IMR-90 (cell line): ENCODE data around the gene FCSK. TPM values are rescaled to one million over a fixed set of nuclear protein-coding genes. Genes with fewer than 3 reads are reported as not detected.

Source experiments
- ATAC-seq: fragments of 200-7000 bp; cut with Tn5 transposase; 2 replicates; pipeline ENCODE4 v1.9.1; 2020; ENCODE audit warnings: low read depth, mild to moderate bottlenecking, moderate library complexity
- BruUV-seq: library from RNA; stranded (reverse); fragments of 400-500 nt; replicated peaks from 2 replicates; lab custom pipeline; 2021; lab: Mats Ljungman, UMichigan
- CTCF ChIA-PET: fragments of 300-600 bp; formaldehyde crosslinking; extraction: SDS; loops from one replicate; lab custom pipeline; 2021; ENCODE audit warnings: antibody characterized with exemption; lab: Yijun Ruan, JAX
- POLR2A ChIA-PET: fragments of 300-600 bp; sonication (Branson Sonifier 250); formaldehyde crosslinking; loops from one replicate; lab custom pipeline; 2022; ENCODE audit warnings: antibody characterized with exemption; ENCODE audit not compliant: unreplicated experiment; lab: Charles Lee
- DNase-seq: peaks from one replicate; pipeline ENCODE4 v3.0.0; 2013
- H2AFZ ChIP-seq: replicated peaks from 2 replicates; pipeline ENCODE3; 2013; ENCODE audit warnings: low read length, mild to moderate bottlenecking; ENCODE audit not compliant: poor library complexity
- H2AK5ac ChIP-seq: 2 replicates; pipeline ENCODE4 v1.6.1; 2013; ENCODE audit warnings: low read depth, low read length, inconsistent platforms
- H2AK9ac ChIP-seq: replicated peaks from 2 replicates; pipeline ENCODE3; 2013; ENCODE audit warnings: mild to moderate bottlenecking, low read depth, low read length, moderate library complexity; ENCODE audit not compliant: poor library complexity
- H2BK120ac ChIP-seq: 2 replicates; pipeline ENCODE4 v1.6.1; 2013; ENCODE audit warnings: low read depth, low read length, inconsistent platforms
- H2BK15ac ChIP-seq: 3 replicates; pipeline ENCODE4 v1.6.1; 2013; ENCODE audit warnings: low read depth, low read length, inconsistent platforms
- H2BK20ac ChIP-seq: 2 replicates; pipeline ENCODE4 v1.6.1; 2013; ENCODE audit warnings: low read depth, mild to moderate bottlenecking, inconsistent platforms, low read length, moderate library complexity
- H2BK5ac ChIP-seq: 2 replicates; pipeline ENCODE4 v1.6.1; 2013; ENCODE audit warnings: mild to moderate bottlenecking, low read depth, low read length, inconsistent platforms; ENCODE audit not compliant: poor library complexity, severe bottlenecking
- H3K14ac ChIP-seq: replicated peaks from 2 replicates; pipeline ENCODE4 v1.6.1; 2013; ENCODE audit warnings: low read depth, low read length, inconsistent platforms
- H3K18ac ChIP-seq: 2 replicates; pipeline ENCODE4 v1.6.1; 2013; ENCODE audit warnings: low read depth, low read length, control low read depth
- H3K23ac ChIP-seq: 2 replicates; pipeline ENCODE4 v1.6.1; 2013; ENCODE audit warnings: low read depth, low read length, inconsistent platforms
- H3K27ac ChIP-seq: 2 replicates; pipeline ENCODE4 v1.5.1; 2013; ENCODE audit warnings: mild to moderate bottlenecking, control low read depth, low read length; ENCODE audit not compliant: insufficient read depth
- H3K27me3 ChIP-seq: 2 replicates; pipeline ENCODE4 v1.6.1; 2013; ENCODE audit warnings: low read length; ENCODE audit not compliant: control insufficient read depth, insufficient read depth
- H3K36me3 ChIP-seq: 2 replicates; pipeline ENCODE4 v1.6.1; 2013; ENCODE audit warnings: low read length, mixed read lengths; ENCODE audit not compliant: control insufficient read depth, insufficient read depth
- H3K4ac ChIP-seq: 2 replicates; pipeline ENCODE4 v1.6.1; 2013; ENCODE audit warnings: low read depth, low read length, inconsistent platforms
- H3K4me1 ChIP-seq: 2 replicates; pipeline ENCODE4 v1.6.1; 2013; ENCODE audit warnings: low read length, mixed read lengths; ENCODE audit not compliant: control insufficient read depth, insufficient read depth
- H3K4me2 ChIP-seq: 2 replicates; pipeline ENCODE4 v1.6.1; 2013; ENCODE audit warnings: low read depth, mild to moderate bottlenecking, control low read depth, low read length, moderate library complexity
- H3K4me3 ChIP-seq: 2 replicates; pipeline ENCODE4 v1.5.1; 2013; ENCODE audit warnings: low read depth, mild to moderate bottlenecking, control low read depth, low read length, moderate library complexity; ENCODE audit not compliant: insufficient read depth
- H3K56ac ChIP-seq: 2 replicates; pipeline ENCODE4 v1.6.1; 2013; ENCODE audit warnings: low read length, inconsistent platforms; ENCODE audit not compliant: insufficient read depth; ENCODE audit errors: extremely low read depth
- H3K79me1 ChIP-seq, 2 experiments: 2 replicates each; pipeline ENCODE4 v1.6.1; 2013; ENCODE audit warnings: low read length in 2 of 2, inconsistent platforms in 1 of 2, low read depth in 1 of 2
- H3K9ac ChIP-seq: 2 replicates; pipeline ENCODE4 v1.6.1; 2013; ENCODE audit warnings: low read depth, low read length, control low read depth
- H3K9me1 ChIP-seq: 2 replicates; pipeline ENCODE4 v1.6.1; 2013; ENCODE audit warnings: low read length, inconsistent platforms; ENCODE audit not compliant: insufficient read depth
- H3K9me3 ChIP-seq: 2 replicates; pipeline ENCODE4 v1.6.1; 2013; ENCODE audit warnings: low read length; ENCODE audit not compliant: control insufficient read depth, insufficient read depth
- H4K20me1 ChIP-seq: 2 replicates; pipeline ENCODE4 v1.6.1; 2013; ENCODE audit warnings: low read length, inconsistent platforms; ENCODE audit not compliant: insufficient read depth
- H4K5ac ChIP-seq: 2 replicates; pipeline ENCODE4 v1.6.1; 2013; ENCODE audit warnings: mild to moderate bottlenecking, low read depth, low read length, control low read depth
- H4K8ac ChIP-seq, 2 experiments: 2 replicates each; pipeline ENCODE4 v1.6.1; 2013; ENCODE audit warnings: low read depth in 2 of 2, low read length in 2 of 2, control low read depth in 1 of 2, inconsistent platforms in 1 of 2
- H4K91ac ChIP-seq: 2 replicates; pipeline ENCODE4 v1.6.1; 2013; ENCODE audit warnings: low read depth, low read length, inconsistent platforms; ENCODE audit not compliant: insufficient read depth
- BHLHE40 ChIP-seq: fragments of 150-350 bp; IDR thresholded peaks from 2 replicates; pipeline ENCODE4 v1.6.1; 2016; ENCODE audit warnings: mild to moderate bottlenecking, low read depth, low read length
- CHD1 ChIP-seq: IDR thresholded peaks from 2 replicates; pipeline ENCODE4 v1.6.1; 2012; ENCODE audit warnings: low read depth, low read length, improper control_type of control experiment
- CTCF ChIP-seq: conservative IDR thresholded peaks from 2 replicates; pipeline ENCODE4 v1.5.1; 2012; ENCODE audit warnings: mild to moderate bottlenecking, low read depth, low read length, improper control_type of control experiment
- FOS ChIP-seq: fragments of 150-350 bp; IDR thresholded peaks from 2 replicates; pipeline ENCODE4 v1.6.1; 2016; ENCODE audit warnings: low read depth, low read length
- MAFK ChIP-seq: IDR thresholded peaks from 2 replicates; pipeline ENCODE4 v1.6.1; 2012; ENCODE audit warnings: low read depth, low read length, improper control_type of control experiment
- MAZ ChIP-seq: IDR thresholded peaks from 2 replicates; pipeline ENCODE4 v1.6.1; 2012; ENCODE audit warnings: low read depth, mild to moderate bottlenecking, low read length, improper control_type of control experiment, moderate library complexity, borderline replicate concordance
- MXI1 ChIP-seq: IDR thresholded peaks from 2 replicates; pipeline ENCODE4 v1.6.1; 2012; ENCODE audit warnings: low read depth, mild to moderate bottlenecking, low read length, moderate library complexity, borderline replicate concordance
- NFE2L2 ChIP-seq: fragments of 150-350 bp; IDR thresholded peaks from 2 replicates; pipeline ENCODE4 v1.6.1; 2016; ENCODE audit warnings: low read depth, mild to moderate bottlenecking, low read length
- USF2 ChIP-seq: fragments of 150-350 bp; IDR thresholded peaks from 2 replicates; pipeline ENCODE4 v1.6.1; 2017; ENCODE audit warnings: mild to moderate bottlenecking, antibody characterized with exemption, low read length, low read depth
- WGBS, 2 experiments: methylation state at CpG; one replicate each; pipeline versions ENCODE4 v1.1.5 to v1.1.7; 2013; ENCODE audit warnings: missing lambda C conversion rate in 2 of 2; ENCODE audit not compliant: insufficient read length in 1 of 2; ENCODE audit errors: extremely low coverage in 2 of 2; 5-methylcytosine and 5-hydroxymethylcytosine counted together
- dilution Hi-C: fragments of 300-500 bp; cut with HindIII; formaldehyde crosslinking; loops from one replicate; pipeline ENCODE4 v1.14.3; 2018; ENCODE audit warnings: low sequenced_read_pairs; ENCODE audit not compliant: unreplicated experiment
- in situ Hi-C: fragments of 300-500 bp; cut with MboI; formaldehyde crosslinking; loops from 3 replicates; pipeline ENCODE4 v1.14.3; 2019; ENCODE audit warnings: low sequenced_read_pairs, inconsistent platforms, mixed read lengths
- intact Hi-C: fragments of 100-400 bp; cut with micrococcal nuclease; formaldehyde crosslinking; loops from 2 replicates; pipeline ENCODE4 v1.10.0; 2022
- polyA plus RNA-seq, 3 experiments: library from polyadenylated mRNA; depleted of rRNA; stranded (reverse); fragments of >200 nt; gene quantifications; 2 replicates each; pipeline ENCODE4 v1.2.3, GENCODE V29; 2012; ENCODE audit warnings: low replicate concordance in 1 of 3
- total RNA-seq: library from RNA; depleted of rRNA; stranded (reverse); fragments of >200 nt; gene quantifications from 2 replicates; pipeline ENCODE4 v1.2.3, GENCODE V29; 2012

Gene FCSK
- total and polyA plus RNA-seq, 2 of the 4 experiments (the other 2 are of a cell fraction): 6.1 to 7.2 TPM

GRCh38 chr16:70508752-70509151 is 54.4 kb downstream of the FCSK start:
- POLR2A ChIA-PET: no interaction called here
- no peak overlapping the region for H3K56ac ChIP-seq
- intact Hi-C loops (no loop called here), dilution Hi-C loops (no loop called here), in situ Hi-C loops (no loop called here)
- H4K91ac ChIP-seq: no peak overlapping the region
- DNase-seq (no peak), ATAC-seq (no peak; the same call in 1 of the 2 replicates)
- no peak overlapping the region for H4K5ac ChIP-seq
- H3K9me3 ChIP-seq: no peaks in the 10 kb centered on the region
- H4K8ac ChIP-seq: no peak overlapping the region
- H2BK15ac ChIP-seq: no peak overlapping the region
- peaks cover 0 to 4% of the 10 kb centered on the region in 2 experiments; a peak in 1 of 4 replicates for H3K79me1 ChIP-seq
- no peaks in the 10 kb centered on the region for H4K20me1 ChIP-seq
- no peak overlapping the region for H3K18ac ChIP-seq
- CTCF ChIA-PET: interaction anchor here (0.6 kb wide), 1 partner anchor 1549 kb away, joined by 3 read pairs; no protein-coding TSS in a partner anchor
- no peak overlapping the region for H3K27ac ChIP-seq
- no TSS peak for BruUV-seq
- no peak overlapping the region for H3K4ac ChIP-seq
- H2BK5ac ChIP-seq: no peak overlapping the region
- H2BK20ac ChIP-seq: no peak overlapping the region
- peaks cover 38% of the 10 kb centered on the region for H3K36me3 ChIP-seq
- H3K4me1 ChIP-seq: no peaks in the 10 kb centered on the region; the same call in 1 of the 2 replicates
- H3K14ac ChIP-seq: no peak overlapping the region
- H3K27me3 ChIP-seq: no peaks in the 10 kb centered on the region
- no peak overlapping the region for H3K23ac ChIP-seq
- no peak for TF ChIP-seq MXI1
- no peak for TF ChIP-seq MAFK
- no peak for TF ChIP-seq CHD1
- no peak for TF ChIP-seq CTCF
- no peak for TF ChIP-seq BHLHE40
- no peak for TF ChIP-seq FOS
- no peak for TF ChIP-seq USF2
- no peak for TF ChIP-seq NFE2L2
- no peak for TF ChIP-seq MAZ
- H2BK120ac ChIP-seq: no peak overlapping the region
- H3K9ac ChIP-seq: no peak overlapping the region
- no peak overlapping the region for H2AFZ ChIP-seq
- no peak overlapping the region for H2AK9ac ChIP-seq
- peaks cover 4% of the 10 kb centered on the region for H3K9me1 ChIP-seq
- H3K4me2 ChIP-seq: no peak overlapping the region
- WGBS, 2 experiments: 88% methylated on average over 3 of the region's 5 CpGs; no CpG with 5 or more reads in 1 of the 2 experiments
- no peak overlapping the region for H2AK5ac ChIP-seq
- no peak overlapping the region for H3K4me3 ChIP-seq
